GM18868 (cell line): ENCODE measurements around the gene BET1.

Experiments used
- ATAC-seq: cut with Tn5 transposase; IDR thresholded peaks from one replicate; pipeline ENCODE4 v1.9.1; 2021; ENCODE audit warnings: mild to moderate bottlenecking, moderate library complexity; ENCODE audit not compliant: unreplicated experiment

Gene BET1

DNA sequence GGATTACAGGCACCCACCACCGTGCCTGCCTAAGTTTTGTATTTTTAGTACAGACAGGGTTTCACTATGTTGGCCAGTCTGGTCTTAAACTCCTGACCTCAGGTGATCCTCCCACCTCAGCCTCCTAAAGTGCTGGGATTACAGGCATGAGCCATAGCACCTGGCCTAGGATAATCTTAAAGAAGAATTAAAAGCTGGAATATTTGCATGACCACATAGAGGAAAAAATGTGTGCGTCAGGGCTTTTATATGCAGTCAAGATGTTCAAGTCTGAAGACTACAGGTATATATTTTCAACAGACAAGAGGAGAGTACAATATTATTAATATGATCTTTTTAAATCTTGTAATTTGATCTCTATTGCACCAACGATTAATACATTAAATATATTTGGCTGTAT, 43.2 kb downstream of the BET1 start:
- ATAC-seq, result no peak

DNA sequence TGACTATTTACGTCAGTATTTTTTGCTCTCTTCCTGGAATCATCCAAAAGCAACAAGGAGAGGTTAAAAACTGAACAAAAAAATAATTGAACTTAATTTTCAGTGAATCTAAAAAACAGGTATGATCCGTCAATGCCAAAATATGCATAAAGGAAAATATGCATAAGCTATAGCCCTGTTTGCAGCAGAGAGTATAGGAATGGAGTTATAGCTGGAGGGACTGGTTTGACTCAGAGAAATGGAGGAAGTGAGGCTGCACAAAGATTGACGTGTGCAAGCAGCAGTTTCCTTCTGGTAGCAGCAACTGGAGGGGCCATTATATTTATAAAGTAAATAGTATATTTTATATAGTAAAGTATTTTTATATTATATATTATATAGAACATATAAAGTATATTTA, 45.5 kb downstream of the BET1 start:
- peak; percentile 50 for ATAC-seq

GRCh38 chr7:93958216-93958615, 45.9 kb downstream of the BET1 start:
- no peak for ATAC-seq

DNA sequence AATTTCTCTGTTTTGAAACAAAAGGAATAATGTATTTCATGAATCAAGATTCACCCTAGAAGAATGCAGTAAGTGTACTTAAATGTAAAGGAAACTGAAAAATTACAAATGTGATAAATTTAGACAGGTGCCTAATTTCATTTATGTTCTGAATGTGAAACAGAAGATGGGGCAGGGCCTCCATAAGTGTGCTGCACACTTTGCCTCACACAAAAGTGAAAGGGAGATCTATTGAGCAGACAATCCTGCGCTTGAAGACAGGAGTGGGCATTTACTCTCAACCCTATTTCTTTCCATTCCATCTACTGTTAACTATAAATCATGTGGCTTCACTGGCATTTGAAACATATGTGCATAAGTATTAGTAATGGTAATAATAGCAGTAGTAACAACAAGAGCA, 46.4 kb downstream of the BET1 start:
- no peak for ATAC-seq

DNA sequence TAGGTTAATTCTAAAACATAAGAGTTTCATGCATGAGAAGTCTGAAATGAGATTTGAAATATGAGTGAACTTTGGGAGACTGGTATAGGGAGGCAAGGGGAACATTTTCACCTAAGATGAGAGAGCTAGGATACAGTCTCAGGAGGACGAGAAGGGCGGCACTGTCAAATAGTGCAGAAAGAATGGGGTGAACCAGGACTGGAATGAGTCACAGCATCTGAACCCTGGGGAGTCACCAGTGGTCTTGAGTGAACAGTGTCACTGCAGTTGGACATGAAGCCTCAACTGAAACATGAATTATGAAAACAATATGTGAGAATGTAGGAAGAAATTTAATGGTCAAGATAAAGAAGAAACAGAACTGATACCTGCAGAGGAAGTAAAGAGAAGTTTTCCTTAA, 48.9 kb downstream of the BET1 start:
- peak; percentile 90 for ATAC-seq

- ATAC-seq, result no peak
Measured at GRCh38 chr7:93949423-93949822, 54.7 kb downstream of the BET1 start.

DNA sequence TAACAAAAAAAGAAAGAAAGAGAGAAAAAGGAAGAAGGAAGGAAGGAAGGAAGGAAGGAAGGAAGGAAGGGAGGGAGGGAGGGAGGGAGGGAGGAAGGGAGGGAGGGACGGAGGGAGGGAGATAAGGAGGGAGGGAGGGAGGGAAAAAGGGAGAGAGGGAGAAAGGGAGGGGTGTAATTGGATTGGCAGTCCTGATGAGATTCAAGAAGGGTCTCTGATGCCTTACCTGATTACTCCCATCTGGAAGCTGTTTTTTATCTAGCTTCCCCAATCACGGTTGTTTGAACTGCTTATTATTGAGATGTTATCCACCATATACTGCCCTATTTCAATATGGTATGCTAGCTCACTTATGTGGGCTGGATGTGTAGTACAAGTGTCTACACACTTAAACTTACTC, 55.3 kb downstream of the BET1 start:
- no peak for ATAC-seq

- no peak for ATAC-seq
Measured at GRCh38 chr7:93948106-93948505, 56.0 kb downstream of the BET1 start.

GRCh38 chr7:93945756-93946535, 58.2 kb downstream of the BET1 start:
- no peak for ATAC-seq

GRCh38 chr7:93945083-93945482, 59.1 kb downstream of the BET1 start:
- ATAC-seq, result no peak

DNA sequence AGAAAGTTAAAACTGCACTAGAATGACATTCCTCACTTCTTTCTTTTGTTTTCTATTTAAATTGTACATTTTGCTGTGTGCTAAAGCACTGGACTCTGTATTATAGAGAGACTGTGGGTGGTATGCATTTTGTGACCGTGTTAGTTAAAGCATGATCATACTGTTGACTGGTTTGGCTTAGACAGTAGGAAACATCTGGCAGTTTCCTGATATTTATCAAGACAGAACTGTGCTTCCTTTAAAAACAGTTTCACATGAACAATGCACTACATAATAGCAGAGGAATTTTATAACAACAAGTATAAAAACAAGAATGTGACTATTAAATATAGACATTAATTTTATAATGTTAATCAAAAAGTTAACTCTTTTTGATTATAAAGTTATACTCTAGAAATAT, 59.5 kb downstream of the BET1 start:
- ATAC-seq, result no peak

DNA sequence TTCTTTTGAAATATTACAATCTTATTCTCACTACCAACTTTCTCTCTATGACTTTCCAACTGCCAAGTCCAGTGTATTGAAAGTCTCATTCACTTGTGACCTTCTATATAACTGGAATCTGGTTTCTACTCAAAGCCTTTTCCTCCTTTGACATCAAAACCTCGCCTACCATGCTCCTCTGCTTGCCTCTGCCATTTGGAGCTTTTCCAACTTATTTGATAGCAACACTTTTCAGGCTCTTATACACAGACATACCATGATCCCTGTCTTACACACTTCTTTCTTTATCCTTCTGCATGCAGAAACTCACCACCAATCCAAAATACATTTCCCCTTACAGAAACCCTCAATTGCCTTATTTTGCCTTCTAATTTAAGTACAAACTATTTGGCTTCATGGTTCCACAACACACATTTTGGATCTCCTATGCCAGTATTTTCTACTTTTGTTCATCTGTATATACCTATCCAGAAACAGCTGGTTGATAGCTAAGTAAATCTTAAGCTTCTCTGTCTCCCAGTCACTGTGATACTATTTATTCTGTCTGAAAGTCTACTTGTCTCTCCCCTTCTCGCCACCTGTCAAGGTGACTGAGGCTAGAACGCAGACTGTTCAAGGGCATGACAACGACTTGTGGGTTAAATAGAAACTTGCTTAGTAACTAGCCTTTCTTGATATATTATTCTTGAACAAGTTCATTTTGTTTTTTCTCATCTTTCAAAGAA, 60.2 kb downstream of the BET1 start:
- no peak for ATAC-seq
